Caco-2 (cell line): ENCODE measurements around the gene NLRP13. TPM values are rescaled to one million over a fixed set of nuclear protein-coding genes. Genes with fewer than 3 reads are reported as not detected.

Experiments used
- BruUV-seq: library from RNA; stranded (reverse); fragments of 400-500 nt; replicated peaks from 2 replicates; lab custom pipeline; 2021; lab: Mats Ljungman, UMichigan
- CTCF ChIA-PET: fragments of 300-600 bp; sonication (Branson Sonifier 250); formaldehyde crosslinking; loops from one replicate; lab custom pipeline; 2022; ENCODE audit warnings: antibody characterized with exemption; lab: Charles Lee
- POLR2A ChIA-PET: fragments of 300-600 bp; sonication (Branson Sonifier 250); formaldehyde crosslinking; loops from one replicate; lab custom pipeline; 2022; ENCODE audit warnings: antibody characterized with exemption; lab: Charles Lee
- DNase-seq, 2 experiments: peaks; one replicate each; pipeline versions ENCODE4 v3.0.0 to v3.0.0-alpha.2; 2020 to 2022
- H3K27me3 ChIP-seq: replicated peaks from 2 replicates; pipeline ENCODE4 v1.6.0; 2011; ENCODE audit warnings: low read length; ENCODE audit not compliant: control insufficient read depth, insufficient read depth
- H3K36me3 ChIP-seq: 2 replicates; pipeline ENCODE4 v1.5.1; 2011; ENCODE audit warnings: low read length; ENCODE audit not compliant: control insufficient read depth, insufficient read depth
- H3K4me1 ChIP-seq: fragments of 250-450 bp; sonication (Bioruptor Pico); 2 replicates; pipeline ENCODE4 v1.5.1; 2020; ENCODE audit warnings: mild to moderate bottlenecking
- H3K4me3 ChIP-seq: 2 replicates; pipeline ENCODE4 v1.5.1; 2011; ENCODE audit warnings: low read depth, mild to moderate bottlenecking, control low read depth, low read length
- H3K9me3 ChIP-seq: fragments of 250-450 bp; sonication (Bioruptor Pico); 2 replicates; pipeline ENCODE4 v1.5.1; 2020; ENCODE audit warnings: mild to moderate bottlenecking, moderate library complexity
- H3K27ac Mint-ChIP-seq: one replicate; pipeline ENCODE4 v1.8.0; 2022; ENCODE audit warnings: mixed read lengths; ENCODE audit not compliant: unreplicated experiment
- H3K27me3 Mint-ChIP-seq: one replicate; pipeline ENCODE4 v1.8.0; 2022; ENCODE audit warnings: mixed read lengths; ENCODE audit not compliant: insufficient read depth, unreplicated experiment
- H3K36me3 Mint-ChIP-seq: one replicate; pipeline ENCODE4 v1.8.0; 2022; ENCODE audit warnings: mild to moderate bottlenecking, mixed read lengths; ENCODE audit not compliant: insufficient read depth, unreplicated experiment
- H3K4me1 Mint-ChIP-seq: one replicate; pipeline ENCODE4 v1.8.0; 2022; ENCODE audit warnings: low read depth, mixed read lengths; ENCODE audit not compliant: unreplicated experiment
- H3K4me3 Mint-ChIP-seq: one replicate; pipeline ENCODE4 v1.8.0; 2022; ENCODE audit warnings: mild to moderate bottlenecking, moderate library complexity, mixed read lengths; ENCODE audit not compliant: unreplicated experiment
- H3K9me3 Mint-ChIP-seq: one replicate; pipeline ENCODE4 v1.8.0; 2022; ENCODE audit warnings: mixed read lengths; ENCODE audit not compliant: unreplicated experiment
- CTCF ChIP-seq, 2 experiments: fragments of 200-600 bp in 1 of 2; IDR thresholded peaks; 1 replicate in 1 of 2; 2 replicates in 1 of 2; pipeline versions ENCODE4 v1.5.1 to v1.8.0; 2011 to 2022; ENCODE audit warnings: antibody characterized with exemption in 1 of 2, control low read depth in 1 of 2, inconsistent platforms in 1 of 2, low read depth in 1 of 2, low read length in 1 of 2, mild to moderate bottlenecking in 1 of 2, moderate library complexity in 1 of 2; ENCODE audit not compliant: insufficient read depth in 1 of 2, severe bottlenecking in 1 of 2, unreplicated experiment in 1 of 2
- intact Hi-C: fragments of 100-400 bp; cut with micrococcal nuclease; formaldehyde crosslinking; loops from one replicate; pipeline ENCODE4 v1.10.0; 2022; ENCODE audit not compliant: unreplicated experiment
- total RNA-seq: library from RNA; stranded (reverse); gene quantifications from 2 replicates; pipeline ENCODE4 v1.2.3, GENCODE V29; 2022

Gene NLRP13
- total RNA-seq, 1 experiment from 2014 or later, result not detected

- POLR2A ChIA-PET, result no interaction called here
- BruUV-seq, result no TSS peak
- H3K27me3 ChIP-seq, result no peaks in the 10 kb centered on the region; the same call in 1 of the 2 replicates
- H3K9me3 ChIP-seq, result no peaks in the 10 kb centered on the region
- Mint-ChIP-seq H3K27ac (no peak overlapping the region), H3K4me3 (no peak overlapping the region), H3K36me3 (no peaks in the 10 kb centered on the region), H3K9me3 (peaks cover 11% of the 10 kb centered on the region), H3K4me1 (no peaks in the 10 kb centered on the region), H3K27me3 (peaks cover 9% of the 10 kb centered on the region)
- no peaks in the 10 kb centered on the region for H3K4me1 ChIP-seq
- no peaks in the 10 kb centered on the region for H3K36me3 ChIP-seq
- CTCF ChIA-PET, result no interaction called here
- intact Hi-C loops, result no loop called here
- no peak for TF ChIP-seq CTCF (IDR thresholded peaks at IDR 0.05; ENCODE audit: insufficient read depth in 1 of 2, low read depth in 1 of 2, low read length in 1 of 2, severe bottlenecking in 1 of 2, unreplicated experiment in 1 of 2)
- H3K4me3 ChIP-seq, result no peak overlapping the region
- no peak for DNase-seq
Measured at GRCh38 chr19:55857149-55857548, 75.0 kb downstream of the NLRP13 start.

- DNase-seq, result no peak
- TF ChIP-seq CTCF (IDR thresholded peaks at IDR 0.05; ENCODE audit: insufficient read depth in 1 of 2, low read depth in 1 of 2, low read length in 1 of 2, severe bottlenecking in 1 of 2, unreplicated experiment in 1 of 2), result no peak
- H3K4me1 Mint-ChIP-seq, result no peaks in the 10 kb centered on the region
- no peaks in the 10 kb centered on the region for H3K4me1 ChIP-seq
- H3K36me3 ChIP-seq, result no peaks in the 10 kb centered on the region
- H3K9me3 ChIP-seq, result no peaks in the 10 kb centered on the region
- peaks cover 9% of the 10 kb centered on the region for H3K27me3 Mint-ChIP-seq
- ChIA-PET POLR2A (no interaction called here), CTCF (no interaction called here)
- H3K4me3 Mint-ChIP-seq, result no peak overlapping the region
- intact Hi-C loops, result no loop called here
- H3K36me3 Mint-ChIP-seq, result no peaks in the 10 kb centered on the region
- no TSS peak for BruUV-seq
- H3K9me3 Mint-ChIP-seq, result peaks cover 18% of the 10 kb centered on the region
- H3K4me3 ChIP-seq, result no peak overlapping the region
- no peak overlapping the region for H3K27ac Mint-ChIP-seq
- no peaks in the 10 kb centered on the region; the same call in 1 of the 2 replicates for H3K27me3 ChIP-seq
Measured at GRCh38 chr19:55855160-55855559, 77.0 kb downstream of the NLRP13 start.

Other genes starting within 250 kb of the NLRP13 start
- gene NLRP9, start 193.9 kb downstream of the NLRP13 start, total RNA-seq, result not detected in 2 replicates
- not detected in 2 replicates for gene RFPL4A, start 173.2 kb downstream of the NLRP13 start, total RNA-seq
- not detected in 2 replicates for gene RFPL4AL1, start 163.2 kb downstream of the NLRP13 start, total RNA-seq
- 0.26 and 0.43 TPM in 2 replicates for gene NLRP11, start 100.3 kb downstream of the NLRP13 start, total RNA-seq
- gene NLRP4, start 95.8 kb downstream of the NLRP13 start, total RNA-seq, result not detected in 2 replicates
- gene NLRP8, start 15.5 kb upstream of the NLRP13 start, total RNA-seq, result not detected in 2 replicates
- not detected in 2 replicates for gene NLRP5, start 54.4 kb upstream of the NLRP13 start, total RNA-seq
- 58.1 and 60.0 TPM in 2 replicates for gene ZNF787, start 189.0 kb upstream of the NLRP13 start, total RNA-seq
- 92.2 and 95.6 TPM in 2 replicates for gene ZNF444, start 209.0 kb upstream of the NLRP13 start, total RNA-seq
- gene GALP, start 243.7 kb upstream of the NLRP13 start, total RNA-seq, result not detected in 2 replicates